Progenitor cell of endocrine pancreas (in vitro differentiated cells): Measurements from ENCODE around the gene ATXN2. TPM values are rescaled to one million over a fixed set of nuclear protein-coding genes. Genes with fewer than 3 reads are reported as not detected.

Source experiments
- DNase-seq: peaks from one replicate; pipeline ENCODE4 v3.0.0; 2021; ENCODE audit warnings: low spot score; ENCODE audit not compliant: unreplicated experiment
- H3K27ac Mint-ChIP-seq: 2 replicates; pipeline ENCODE4 v1.8.0; 2021; ENCODE audit warnings: mild to moderate bottlenecking, moderate library complexity, mixed read lengths
- H3K27me3 Mint-ChIP-seq: 2 replicates; pipeline ENCODE4 v1.8.0; 2021; ENCODE audit warnings: mixed read lengths
- H3K36me3 Mint-ChIP-seq: 2 replicates; pipeline ENCODE4 v1.8.0; 2022; ENCODE audit warnings: mixed read lengths; ENCODE audit not compliant: insufficient read depth
- H3K4me1 Mint-ChIP-seq: 2 replicates; pipeline ENCODE4 v1.8.0; 2021; ENCODE audit warnings: low read depth, mixed read lengths
- H3K4me3 Mint-ChIP-seq: 2 replicates; pipeline ENCODE4 v1.8.0; 2021; ENCODE audit warnings: low read depth, mild to moderate bottlenecking, moderate library complexity, mixed read lengths
- H3K9me3 Mint-ChIP-seq: 2 replicates; pipeline ENCODE4 v1.8.0; 2021; ENCODE audit warnings: low read depth, mixed read lengths
- total RNA-seq: library from RNA; stranded (reverse); gene quantifications from 2 replicates; pipeline ENCODE4 v1.2.1, GENCODE V29; 2021
- TF ChIP-seq, protein P1 (sequence below): fragments of 200-600 bp; sonication (generic); IDR thresholded peaks from one replicate; pipeline ENCODE4 v1.5.0; 2021; ENCODE audit warnings: antibody characterized with exemption, mild to moderate bottlenecking; ENCODE audit not compliant: unreplicated experiment

Gene ATXN2
- total RNA-seq, 1 donor from 2014 or later = 81.7 TPM

DNA sequence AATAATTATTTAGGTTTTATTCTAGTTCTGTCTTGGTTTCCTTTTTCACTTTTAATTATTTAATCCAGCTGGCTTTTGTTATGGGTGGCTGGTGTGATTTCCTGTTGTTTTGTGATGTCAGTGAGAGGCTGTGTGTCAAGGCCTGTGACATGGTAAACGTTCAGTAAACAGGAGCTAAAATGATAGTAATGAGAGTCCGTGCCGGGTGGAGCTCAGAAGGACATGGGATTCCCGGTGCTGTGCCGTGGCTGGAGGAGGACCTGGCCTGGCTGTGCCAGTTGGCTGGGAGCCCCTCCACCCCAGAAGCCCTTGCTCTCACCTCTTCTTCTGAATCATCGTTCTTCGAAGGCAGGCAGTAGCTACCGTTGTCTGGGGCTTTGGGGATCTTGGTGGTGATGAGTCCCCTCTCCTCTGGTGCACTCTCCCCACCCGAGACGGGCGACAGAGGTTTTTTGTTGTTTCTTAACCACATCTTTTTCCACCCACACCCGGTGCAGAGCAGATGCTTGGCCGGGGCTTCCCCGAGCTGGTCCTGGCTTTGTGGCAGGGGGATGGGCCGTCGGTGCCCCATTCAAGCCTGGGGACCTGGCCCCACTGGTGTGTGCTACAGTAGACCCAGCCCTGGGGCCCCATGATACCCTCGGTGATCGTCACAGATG lies 164.3 kb downstream of the ATXN2 start:
- H3K4me3 Mint-ChIP-seq = no peak overlapping the region

DNA sequence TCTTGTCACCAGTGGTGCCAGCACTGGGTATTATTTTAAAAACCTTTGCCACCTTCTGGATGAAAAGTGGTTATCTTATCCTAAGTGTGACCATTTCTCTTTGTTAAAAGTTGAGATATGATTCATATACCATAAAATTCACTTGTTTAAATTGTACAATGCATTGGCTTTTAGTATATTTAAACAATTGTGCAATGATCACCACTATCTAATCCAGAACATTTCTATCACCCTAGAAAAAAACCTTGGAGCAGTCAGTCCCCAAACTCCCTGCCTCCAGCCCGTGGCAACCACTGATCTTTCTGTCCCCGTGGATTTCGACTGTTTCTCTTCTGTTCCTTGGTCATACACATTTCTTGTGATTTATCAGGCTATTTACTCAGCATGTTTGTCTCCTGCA lies 165.1 kb downstream of the ATXN2 start:
- H3K9me3 Mint-ChIP-seq = no peaks in the 10 kb centered on the region
- TF ChIP-seq, protein P1, sequence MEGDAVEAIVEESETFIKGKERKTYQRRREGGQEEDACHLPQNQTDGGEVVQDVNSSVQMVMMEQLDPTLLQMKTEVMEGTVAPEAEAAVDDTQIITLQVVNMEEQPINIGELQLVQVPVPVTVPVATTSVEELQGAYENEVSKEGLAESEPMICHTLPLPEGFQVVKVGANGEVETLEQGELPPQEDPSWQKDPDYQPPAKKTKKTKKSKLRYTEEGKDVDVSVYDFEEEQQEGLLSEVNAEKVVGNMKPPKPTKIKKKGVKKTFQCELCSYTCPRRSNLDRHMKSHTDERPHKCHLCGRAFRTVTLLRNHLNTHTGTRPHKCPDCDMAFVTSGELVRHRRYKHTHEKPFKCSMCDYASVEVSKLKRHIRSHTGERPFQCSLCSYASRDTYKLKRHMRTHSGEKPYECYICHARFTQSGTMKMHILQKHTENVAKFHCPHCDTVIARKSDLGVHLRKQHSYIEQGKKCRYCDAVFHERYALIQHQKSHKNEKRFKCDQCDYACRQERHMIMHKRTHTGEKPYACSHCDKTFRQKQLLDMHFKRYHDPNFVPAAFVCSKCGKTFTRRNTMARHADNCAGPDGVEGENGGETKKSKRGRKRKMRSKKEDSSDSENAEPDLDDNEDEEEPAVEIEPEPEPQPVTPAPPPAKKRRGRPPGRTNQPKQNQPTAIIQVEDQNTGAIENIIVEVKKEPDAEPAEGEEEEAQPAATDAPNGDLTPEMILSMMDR = no peak
- H3K27ac Mint-ChIP-seq = no peak overlapping the region
- H3K4me3 Mint-ChIP-seq = no peak overlapping the region
- peaks cover 22% of the 10 kb centered on the region for H3K27me3 Mint-ChIP-seq
- no peak for DNase-seq
- H3K36me3 Mint-ChIP-seq = no peaks in the 10 kb centered on the region
- H3K4me1 Mint-ChIP-seq = peaks cover 9% of the 10 kb centered on the region

More for the DNA sequence above, 164.3 kb downstream of the ATXN2 start:
- TF ChIP-seq, protein P1 = no peak
- H3K27ac Mint-ChIP-seq = no peak overlapping the region
- H3K36me3 Mint-ChIP-seq = no peaks in the 10 kb centered on the region
- peaks cover 9% of the 10 kb centered on the region for H3K4me1 Mint-ChIP-seq
- H3K9me3 Mint-ChIP-seq = no peaks in the 10 kb centered on the region
- H3K27me3 Mint-ChIP-seq = peaks cover 22% of the 10 kb centered on the region
- no peak for DNase-seq

DNA sequence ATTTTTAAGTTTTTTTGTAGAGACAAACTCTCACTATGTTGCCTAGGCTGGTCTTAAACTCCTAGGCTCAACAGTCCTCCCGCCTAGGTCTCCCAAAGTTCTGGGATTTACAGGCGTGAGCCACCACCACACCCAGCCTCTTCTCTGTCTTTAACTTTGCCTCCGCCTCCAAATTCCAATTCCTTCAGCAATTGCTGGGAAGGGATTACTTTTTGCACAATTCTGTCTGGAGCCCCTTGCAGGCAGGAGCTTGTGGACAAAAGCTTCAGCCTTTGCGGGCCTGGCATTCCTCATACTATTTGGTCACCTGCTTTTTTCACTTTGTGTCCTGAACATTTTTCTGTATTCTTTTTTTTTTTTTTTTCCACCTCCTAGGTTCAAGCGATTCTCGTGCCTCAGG lies 167.3 kb downstream of the ATXN2 start:
- Mint-ChIP-seq H3K27ac (no peak overlapping the region), H3K4me1 (peaks cover 9% of the 10 kb centered on the region), H3K4me3 (no peak overlapping the region), H3K36me3 (no peaks in the 10 kb centered on the region), H3K27me3 (peaks cover 22% of the 10 kb centered on the region), H3K9me3 (no peaks in the 10 kb centered on the region)
- no peak for DNase-seq
- TF ChIP-seq, protein P1 = no peak

DNA sequence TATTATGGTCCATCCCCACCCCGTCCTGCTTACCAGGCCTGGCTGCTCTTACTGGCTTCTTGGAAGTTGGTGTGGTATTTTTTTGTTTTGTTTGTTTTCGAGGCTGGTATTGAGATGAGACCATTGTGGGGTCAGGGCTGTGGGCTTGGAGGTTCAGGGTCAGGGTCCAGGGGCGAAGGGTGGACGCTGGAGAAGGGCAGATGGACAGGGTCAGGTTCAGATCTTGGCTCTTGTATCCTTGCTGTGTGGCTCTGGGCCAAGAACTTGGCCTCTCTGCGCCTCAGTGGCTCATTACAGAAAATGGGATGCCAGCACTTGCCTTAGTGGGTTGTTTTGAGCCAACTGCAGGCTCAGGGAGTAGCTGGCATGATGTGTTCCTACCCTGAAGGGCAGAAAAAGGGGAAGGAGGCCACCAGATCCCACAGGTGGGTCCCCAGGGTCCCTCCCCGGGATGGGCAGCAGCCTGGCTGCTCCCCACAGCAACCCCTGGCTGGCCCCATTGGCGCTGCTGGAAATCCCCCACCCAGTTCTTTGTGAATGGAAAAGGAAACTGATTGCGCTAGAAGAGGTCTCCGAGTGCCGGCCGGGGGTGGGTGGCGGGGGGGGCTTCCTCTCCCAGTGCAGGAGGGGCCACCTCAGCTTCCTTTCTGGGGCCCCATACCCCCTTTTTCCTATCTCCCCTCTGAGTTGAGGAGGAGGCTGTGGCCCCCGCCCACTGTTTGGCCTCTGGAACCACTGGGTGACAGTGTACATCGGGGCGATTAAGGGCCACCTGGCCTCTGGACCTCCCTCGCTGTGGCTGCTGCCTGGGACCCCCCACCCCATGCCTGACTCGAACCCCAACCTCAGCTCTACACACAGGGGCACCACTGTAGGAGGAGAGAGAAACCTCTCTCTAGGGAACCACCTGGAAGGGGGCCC lies 168.4 kb downstream of the ATXN2 start:
- Mint-ChIP-seq H3K4me1 (peaks cover 9% of the 10 kb centered on the region), H3K4me3 (no peak overlapping the region), H3K27ac (no peak overlapping the region), H3K36me3 (no peaks in the 10 kb centered on the region), H3K9me3 (no peaks in the 10 kb centered on the region), H3K27me3 (peaks cover 25% of the 10 kb centered on the region)
- TF ChIP-seq, protein P1 = no peak
- DNase-seq = no peak

DNA sequence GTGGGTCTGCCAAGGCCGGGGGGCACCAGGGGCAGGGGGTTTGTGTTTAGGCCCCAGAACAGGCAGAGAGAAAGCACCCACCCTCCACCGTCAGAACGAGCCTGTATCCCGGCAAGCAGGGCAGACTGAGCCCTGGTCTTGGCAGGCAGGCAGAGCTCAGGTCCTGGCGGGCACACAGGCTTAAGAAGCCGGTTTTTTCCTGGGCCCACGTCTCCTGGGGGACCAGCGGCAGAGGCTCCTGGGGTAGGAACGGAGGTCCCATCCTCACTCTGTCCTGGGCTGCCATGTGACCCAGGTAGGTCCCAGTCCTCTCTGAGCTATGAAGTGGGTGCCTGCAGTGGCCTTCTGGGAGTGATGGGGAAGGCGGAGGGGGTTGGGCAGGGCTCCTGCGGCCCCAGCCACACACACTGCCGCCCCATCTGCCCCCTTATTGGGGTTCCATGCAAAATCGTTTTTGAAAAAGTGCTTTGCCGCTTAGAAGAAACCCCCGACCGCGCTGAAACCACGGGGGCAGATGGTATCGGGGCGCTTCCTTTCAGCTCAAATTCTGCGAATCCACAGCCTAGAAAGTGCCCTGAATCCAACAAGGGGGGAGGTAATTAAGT lies 169.2 kb downstream of the ATXN2 start:
- DNase-seq = no peak
- TF ChIP-seq, protein P1 = no peak
- no peak overlapping the region for H3K27ac Mint-ChIP-seq
- no peak overlapping the region for H3K4me3 Mint-ChIP-seq
- peaks cover 27% of the 10 kb centered on the region for H3K27me3 Mint-ChIP-seq
- H3K9me3 Mint-ChIP-seq = no peaks in the 10 kb centered on the region
- no peaks in the 10 kb centered on the region for H3K36me3 Mint-ChIP-seq
- peaks cover 9% of the 10 kb centered on the region for H3K4me1 Mint-ChIP-seq
